HepG2 (cell line): ENCODE data around the gene SIX5. TPM values are rescaled to one million over a fixed set of nuclear protein-coding genes. Genes with fewer than 3 reads are reported as not detected.

Experiments used
- ATAC-seq: fragments of 200-7000 bp; cut with Tn5 transposase; 3 replicates; pipeline ENCODE4 v1.9.1; 2020; ENCODE audit warnings: mild to moderate bottlenecking, moderate library complexity
- BruUV-seq: library from RNA; stranded (reverse); fragments of 400-500 nt; replicated peaks from 2 replicates; lab custom pipeline; 2021; lab: Mats Ljungman, UMichigan
- CTCF ChIA-PET: fragments of 300-600 bp; formaldehyde crosslinking; extraction: SDS; loops from one replicate; lab custom pipeline; 2021; ENCODE audit warnings: low total read pairs, inconsistent platforms, low intra/inter-chr PET ratio; lab: Yijun Ruan, JAX
- POLR2A ChIA-PET: fragments of 350-600 bp; sonication (Branson Sonifier 250); formaldehyde crosslinking; loops from one replicate; lab custom pipeline; 2020; ENCODE audit warnings: antibody characterized with exemption, inconsistent platforms; lab: Yijun Ruan, JAX
- DNase-seq: peaks from one replicate; pipeline ENCODE4 v3.0.0-alpha.2; 2015; ENCODE audit warnings: low spot score
- FAIRE-seq: peaks from 3 replicates; lab custom pipeline; 2011; peaks lifted over from hg19 to GRCh38; lab: Jason Lieb, UNC
- H2AFZ ChIP-seq: one replicate; pipeline ENCODE4 v1.6.1; 2011; ENCODE audit warnings: low read length, inconsistent platforms
- H3K27ac ChIP-seq: fragments of 300-600 bp; 3 replicates; pipeline ENCODE4 v1.8.0; 2011; ENCODE audit warnings: mixed run types, mild to moderate bottlenecking, mixed read lengths, low read length, inconsistent platforms; ENCODE audit not compliant: insufficient read depth; ENCODE audit errors: extremely low read length
- H3K27me3 ChIP-seq, 2 experiments: fragments of 200-600 bp in 1 of 2; 2 replicates in 1 of 2; 3 replicates in 1 of 2; pipeline versions ENCODE4 v1.6.0 to v1.8.0; 2011; ENCODE audit warnings: low read length in 2 of 2, mild to moderate bottlenecking in 2 of 2, moderate library complexity in 2 of 2, inconsistent platforms in 1 of 2; ENCODE audit not compliant: insufficient read depth in 2 of 2, control insufficient read depth in 1 of 2
- H3K36me3 ChIP-seq, 2 experiments: fragments of 200-600 bp in 1 of 2; replicated peaks in 1 of 2; 2 replicates in 1 of 2; 3 replicates in 1 of 2; pipeline versions ENCODE4 v1.5.1 to v1.8.0; 2011; ENCODE audit warnings: low read length in 2 of 2, inconsistent platforms in 1 of 2; ENCODE audit not compliant: insufficient read depth in 2 of 2, control insufficient read depth in 1 of 2
- H3K4me1 ChIP-seq: 2 replicates; pipeline ENCODE4 v1.5.1; 2012; ENCODE audit warnings: low read length, inconsistent platforms; ENCODE audit not compliant: insufficient read depth
- H3K4me2 ChIP-seq: 2 replicates; pipeline ENCODE4 v1.6.0; 2011; ENCODE audit warnings: low read depth, low read length, inconsistent platforms
- H3K4me3 ChIP-seq, 3 experiments: fragments of 200-600 bp in 1 of 3; sonication (generic), shearing (Covaris generic) in 1 of 3; replicated peaks in 1 of 3; 2 replicates each; pipeline ENCODE4 v1.5.1; 2011 to 2016; ENCODE audit warnings: low read length in 3 of 3, inconsistent platforms in 2 of 3, low read depth in 2 of 3, mild to moderate bottlenecking in 2 of 3, control low read depth in 1 of 3, mixed read lengths in 1 of 3; ENCODE audit not compliant: insufficient read depth in 1 of 3
- H3K79me2 ChIP-seq: one replicate; pipeline ENCODE4 v1.6.1; 2011; ENCODE audit warnings: low read length, inconsistent platforms; ENCODE audit not compliant: insufficient read depth
- H3K9ac ChIP-seq: 2 replicates; pipeline ENCODE4 v1.6.0; 2011; ENCODE audit warnings: mild to moderate bottlenecking, low read depth, low read length, inconsistent platforms; ENCODE audit not compliant: insufficient read depth
- H3K9me3 ChIP-seq: 2 replicates; pipeline ENCODE4 v1.5.1; 2012; ENCODE audit warnings: mild to moderate bottlenecking, low read length
- H4K20me1 ChIP-seq: 2 replicates; pipeline ENCODE4 v1.6.0; 2011; ENCODE audit warnings: inconsistent platforms, mild to moderate bottlenecking, low read length, moderate library complexity; ENCODE audit not compliant: insufficient read depth
- CHD2 ChIP-seq: IDR thresholded peaks from 2 replicates; pipeline ENCODE4 v1.6.1; 2011; ENCODE audit warnings: low read depth, low read length, improper control_type of control experiment
- ZNF83 ChIP-seq: sonication (generic); formaldehyde crosslinking; IDR thresholded peaks from 2 replicates; pipeline ENCODE4 v1.4.0; 2020; ENCODE audit warnings: missing genetic modification reagents, mild to moderate bottlenecking, borderline replicate concordance
- WGBS: methylation state at CpG from one replicate; pipeline ENCODE4 v1.1.6; 2017; ENCODE audit warnings: low lambda C conversion rate; 5-methylcytosine and 5-hydroxymethylcytosine counted together
- in situ Hi-C: cut with HindIII; loops from 2 replicates; pipeline ENCODE4 v1.10.0; 2017; ENCODE audit warnings: low pct_unique_long_range_greater_than_20kb; ENCODE audit not compliant: extremely low pct_ligation_motif_present
- intact Hi-C: fragments of 100-400 bp; cut with micrococcal nuclease; formaldehyde crosslinking; loops from one replicate; pipeline ENCODE4 v1.10.0; 2022; ENCODE audit not compliant: unreplicated experiment
- polyA plus RNA-seq, 8 experiments: library from polyadenylated mRNA; depleted of rRNA in 3 of 8; stranded (reverse) in 7 of 8; unstranded in 1 of 8; fragments of >200 nt; fragmentation: Illumina TruSeq in 4 of 8; extraction: Trizol in 4 of 8; gene quantifications; 2 replicates each; pipeline versions ENCODE4 v1.2.1 to v1.2.3, GENCODE V29; 2011 to 2016; ENCODE audit warnings: low read depth in 4 of 8, missing spikeins in 1 of 8, mixed read lengths in 1 of 8; ENCODE audit not compliant: insufficient read depth in 1 of 8
- total RNA-seq, 5 experiments: library from RNA; depleted of rRNA; stranded (reverse); fragments of >200 nt; fragmentation: Illumina TruSeq; extraction: Trizol; gene quantifications; 2 replicates each; pipeline ENCODE4 v1.2.3, GENCODE V29; 2016; ENCODE audit warnings: low read depth in 1 of 5
- TF ChIP-seq, protein P1 (sequence below): sonication (generic); formaldehyde crosslinking; IDR thresholded peaks from 2 replicates; pipeline ENCODE4 v1.4.0; 2020; ENCODE audit warnings: missing genetic modification reagents
- TF ChIP-seq, protein P2 (sequence below): sonication (generic); formaldehyde crosslinking; IDR thresholded peaks from 2 replicates; pipeline ENCODE4 v1.5.1; 2020; ENCODE audit warnings: mild to moderate bottlenecking, missing genetic modification reagents, borderline replicate concordance

Gene SIX5
- total and polyA plus RNA-seq, 2 of the 13 experiments (the other 11 are each of a cell fraction or from before 2014, with no cell fraction given): 7.7 to 10.5 TPM

DNA sequence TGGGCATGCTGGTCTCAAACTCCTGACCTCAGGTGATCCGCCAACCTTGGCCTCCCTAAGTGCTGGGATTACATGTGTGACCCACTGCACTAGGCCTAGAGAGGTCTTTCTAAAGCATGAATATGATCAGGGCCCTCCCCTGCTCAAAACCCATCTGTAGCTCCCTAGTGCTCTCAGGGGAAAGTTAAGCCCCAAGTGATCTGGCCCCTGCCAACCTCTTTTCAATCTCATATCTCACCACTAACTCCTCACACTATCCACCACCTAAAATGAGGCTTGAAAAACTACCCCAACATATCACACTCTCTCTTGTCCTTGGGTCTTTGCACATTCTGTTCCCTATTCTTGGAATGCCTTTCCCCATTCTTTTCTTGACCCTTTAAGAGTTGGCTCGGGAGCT lies 25.6 kb upstream of the SIX5 start (continued):
- TF ChIP-seq, protein P1, sequence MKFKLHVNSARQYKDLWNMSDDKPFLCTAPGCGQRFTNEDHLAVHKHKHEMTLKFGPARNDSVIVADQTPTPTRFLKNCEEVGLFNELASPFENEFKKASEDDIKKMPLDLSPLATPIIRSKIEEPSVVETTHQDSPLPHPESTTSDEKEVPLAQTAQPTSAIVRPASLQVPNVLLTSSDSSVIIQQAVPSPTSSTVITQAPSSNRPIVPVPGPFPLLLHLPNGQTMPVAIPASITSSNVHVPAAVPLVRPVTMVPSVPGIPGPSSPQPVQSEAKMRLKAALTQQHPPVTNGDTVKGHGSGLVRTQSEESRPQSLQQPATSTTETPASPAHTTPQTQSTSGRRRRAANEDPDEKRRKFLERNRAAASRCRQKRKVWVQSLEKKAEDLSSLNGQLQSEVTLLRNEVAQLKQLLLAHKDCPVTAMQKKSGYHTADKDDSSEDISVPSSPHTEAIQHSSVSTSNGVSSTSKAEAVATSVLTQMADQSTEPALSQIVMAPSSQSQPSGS: no peak
- no peak for TF ChIP-seq ZNF83 (CRISPR knock-in tag)

DNA sequence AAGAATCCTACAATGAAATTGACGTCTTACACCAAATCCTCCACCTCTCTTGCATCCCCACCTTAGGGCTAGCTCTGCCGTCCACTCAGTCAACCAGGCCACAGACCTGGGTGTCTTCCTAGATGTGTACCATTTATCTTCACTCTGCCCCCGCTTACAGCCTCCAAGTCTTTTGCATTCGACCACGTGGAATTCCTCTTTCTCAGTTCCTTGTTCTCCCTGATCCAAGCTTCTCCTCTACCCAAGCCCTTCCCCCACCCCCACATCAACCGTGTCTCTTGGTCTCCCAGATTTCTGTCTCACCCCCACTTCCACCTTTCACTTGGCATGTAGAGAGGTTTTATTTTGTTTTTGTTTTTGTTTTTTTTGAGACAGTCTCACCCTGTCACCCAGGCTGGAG lies 24.8 kb upstream of the SIX5 start:
- Histone ChIP-seq H3K27ac (no peak overlapping the region), H3K9me3 (no peaks in the 10 kb centered on the region), H3K4me3 (no peak overlapping the region), H3K9ac (no peak overlapping the region), H3K4me2 (no peak overlapping the region), H3K79me2 (peaks cover 14% of the 10 kb centered on the region), H3K36me3 (peaks cover 9 to 11% of the 10 kb centered on the region in 2 experiments), H4K20me1 (no peaks in the 10 kb centered on the region)
- FAIRE-seq: no peak
- no peak for DNase-seq
- POLR2A ChIA-PET: interaction anchor here (1.2 kb wide), 1 partner anchor 20 kb away, joined by 3 read pairs; no protein-coding TSS in a partner anchor
- in situ Hi-C loops: no loop called here
- no peak for TF ChIP-seq CHD2
- TF ChIP-seq, protein P2, sequence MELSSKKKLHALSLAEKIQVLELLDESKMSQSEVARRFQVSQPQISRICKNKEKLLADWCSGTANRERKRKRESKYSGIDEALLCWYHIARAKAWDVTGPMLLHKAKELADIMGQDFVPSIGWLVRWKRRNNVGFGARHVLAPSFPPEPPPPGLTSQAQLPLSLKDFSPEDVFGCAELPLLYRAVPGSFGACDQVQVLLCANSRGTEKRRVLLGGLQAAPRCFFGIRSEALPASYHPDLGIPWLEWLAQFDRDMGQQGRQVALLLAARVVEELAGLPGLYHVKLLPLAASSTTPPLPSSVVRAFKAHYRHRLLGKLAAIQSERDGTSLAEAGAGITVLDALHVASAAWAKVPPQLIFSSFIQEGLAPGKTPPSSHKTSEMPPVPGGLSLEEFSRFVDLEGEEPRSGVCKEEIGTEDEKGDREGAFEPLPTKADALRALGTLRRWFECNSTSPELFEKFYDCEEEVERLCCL (CRISPR knock-in tag): no peak
- TF ChIP-seq, all 625 proteins: peak for 0
- peaks cover 0 to 9% of the 10 kb centered on the region in 2 experiments; a peak in 1 of 5 replicates for H3K27me3 ChIP-seq
- ATAC-seq: no peak
- H2AFZ ChIP-seq: no peak overlapping the region
- peaks cover 22% of the 10 kb centered on the region for H3K4me1 ChIP-seq
- CTCF ChIA-PET: no interaction called here
- intact Hi-C loops: no loop called here
- BruUV-seq: no TSS peak
- WGBS: 43% methylated on average over 6 of the region's 6 CpGs
